ENCODE data around the gene PTPRN2.
"Not testable (repeated sequence)": the region's sequence is repeated elsewhere in the genome, so short reads cannot be mapped to it uniquely, and the experiment has no call there.

PTPRN2 gene

GRCh38 chr7:157895520-157896375 is 691.9 kb downstream of the PTPRN2 start:
- in situ Hi-C loops (cut with HindIII; ENCODE audit: low sequenced_read_pairs), result no loop called here

DNA sequence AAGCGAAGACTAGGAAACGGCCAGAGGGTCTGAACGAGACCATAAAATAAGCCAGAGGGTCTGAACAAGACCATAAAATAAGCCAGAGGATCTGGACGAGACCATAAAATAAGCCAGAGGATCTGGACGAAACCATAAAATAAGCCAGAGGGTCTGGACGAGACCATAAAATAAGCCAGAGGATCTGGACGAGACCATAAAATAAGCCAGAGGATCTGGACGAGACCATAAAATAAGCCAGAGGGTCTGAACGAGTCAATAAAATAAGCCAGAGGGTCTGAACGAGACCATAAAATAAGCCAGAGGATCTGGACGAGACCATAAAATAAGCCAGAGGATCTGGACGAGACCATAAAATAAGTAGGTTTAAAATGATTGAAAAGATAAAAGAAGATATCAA is 692.5 kb downstream of the PTPRN2 start:
- in situ Hi-C loops (cut with HindIII; ENCODE audit: low sequenced_read_pairs), result not testable (repeated sequence)

GRCh38 chr7:157893535-157894044 is 694.0 kb downstream of the PTPRN2 start:
- in situ Hi-C loops (cut with HindIII; ENCODE audit: low sequenced_read_pairs), result no loop called here

DNA sequence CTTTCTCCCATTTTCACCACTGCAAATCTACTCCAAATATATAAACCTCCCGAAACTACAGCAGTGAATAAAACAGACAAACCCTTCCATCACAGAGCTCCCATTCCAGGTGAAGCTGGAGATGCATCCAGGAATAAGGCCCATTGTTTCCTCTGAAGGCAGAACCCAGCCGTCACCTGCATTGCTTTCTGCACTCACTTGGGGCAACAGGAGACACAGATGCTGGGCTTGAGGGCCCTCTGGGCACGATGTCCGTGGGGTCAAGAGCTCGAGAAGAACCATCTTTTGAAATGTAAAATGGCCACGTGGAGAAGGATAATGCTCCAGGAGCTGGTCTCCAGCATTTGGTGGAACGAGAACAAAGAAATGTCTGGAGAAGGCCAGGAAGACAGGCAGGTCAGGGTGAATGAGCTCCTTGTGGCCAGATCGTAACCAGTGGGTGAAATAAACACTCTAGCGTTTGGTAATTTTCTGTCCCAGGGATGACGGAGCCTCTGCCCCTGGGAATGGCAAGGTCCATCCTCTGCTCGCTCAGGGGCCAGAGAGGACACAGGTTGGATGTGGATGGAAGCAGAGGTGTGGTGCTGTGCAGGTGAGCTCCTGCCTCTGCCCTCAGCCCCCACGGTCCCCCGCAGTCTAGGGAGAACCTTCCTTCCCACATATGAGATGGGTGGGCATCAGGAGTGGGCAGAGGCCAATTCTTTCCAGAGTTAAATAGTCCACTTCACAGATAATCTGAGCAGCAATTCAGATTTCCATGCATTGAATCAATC is 694.7 kb downstream of the PTPRN2 start:
- in situ Hi-C loops (cut with HindIII; ENCODE audit: low sequenced_read_pairs), result no loop called here

- in situ Hi-C loops (cut with HindIII; ENCODE audit: low sequenced_read_pairs), result no loop called here
Measured at GRCh38 chr7:157890921-157891401, 696.7 kb downstream of the PTPRN2 start.

GRCh38 chr7:157889480-157889879 is 698.1 kb downstream of the PTPRN2 start:
- in situ Hi-C loops (cut with HindIII; ENCODE audit: low sequenced_read_pairs), result no loop called here

- in situ Hi-C loops (cut with HindIII; ENCODE audit: low sequenced_read_pairs), result no loop called here
Measured at GRCh38 chr7:157888579-157888978, 699.0 kb downstream of the PTPRN2 start.

- in situ Hi-C loops (cut with HindIII; ENCODE audit: low sequenced_read_pairs), result no loop called here
Measured at GRCh38 chr7:157887400-157887799, 700.2 kb downstream of the PTPRN2 start.

DNA sequence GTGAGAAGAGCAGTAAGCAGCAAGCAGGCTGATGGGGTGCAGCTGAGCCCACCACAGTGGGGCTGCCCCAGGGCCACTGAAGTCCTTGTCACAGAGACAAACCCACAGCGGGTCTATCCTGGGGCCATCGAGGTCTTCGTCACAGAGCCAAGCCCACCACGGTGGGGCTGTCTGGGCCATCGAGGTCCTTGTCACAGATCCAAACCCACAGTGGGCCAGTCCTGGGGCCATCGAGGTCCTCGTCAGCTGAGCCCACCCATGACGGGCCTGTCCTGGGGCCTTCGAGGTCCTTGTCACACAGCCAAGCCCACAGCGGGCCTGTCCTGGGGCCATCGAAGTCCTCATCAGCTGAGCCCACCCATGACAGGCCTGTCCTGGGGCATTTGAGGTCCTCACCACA is 700.9 kb downstream of the PTPRN2 start:
- in situ Hi-C loops (cut with HindIII; ENCODE audit: low sequenced_read_pairs), result no loop called here

GRCh38 chr7:157886266-157886665 is 701.4 kb downstream of the PTPRN2 start:
- in situ Hi-C loops (cut with HindIII; ENCODE audit: low sequenced_read_pairs), result no loop called here

GRCh38 chr7:157885140-157885539 is 702.5 kb downstream of the PTPRN2 start:
- in situ Hi-C loops (cut with HindIII; ENCODE audit: low sequenced_read_pairs), result no loop called here

- in situ Hi-C loops (cut with HindIII; ENCODE audit: low sequenced_read_pairs), result no loop called here
Measured at GRCh38 chr7:157884461-157885062, 703.1 kb downstream of the PTPRN2 start.

DNA sequence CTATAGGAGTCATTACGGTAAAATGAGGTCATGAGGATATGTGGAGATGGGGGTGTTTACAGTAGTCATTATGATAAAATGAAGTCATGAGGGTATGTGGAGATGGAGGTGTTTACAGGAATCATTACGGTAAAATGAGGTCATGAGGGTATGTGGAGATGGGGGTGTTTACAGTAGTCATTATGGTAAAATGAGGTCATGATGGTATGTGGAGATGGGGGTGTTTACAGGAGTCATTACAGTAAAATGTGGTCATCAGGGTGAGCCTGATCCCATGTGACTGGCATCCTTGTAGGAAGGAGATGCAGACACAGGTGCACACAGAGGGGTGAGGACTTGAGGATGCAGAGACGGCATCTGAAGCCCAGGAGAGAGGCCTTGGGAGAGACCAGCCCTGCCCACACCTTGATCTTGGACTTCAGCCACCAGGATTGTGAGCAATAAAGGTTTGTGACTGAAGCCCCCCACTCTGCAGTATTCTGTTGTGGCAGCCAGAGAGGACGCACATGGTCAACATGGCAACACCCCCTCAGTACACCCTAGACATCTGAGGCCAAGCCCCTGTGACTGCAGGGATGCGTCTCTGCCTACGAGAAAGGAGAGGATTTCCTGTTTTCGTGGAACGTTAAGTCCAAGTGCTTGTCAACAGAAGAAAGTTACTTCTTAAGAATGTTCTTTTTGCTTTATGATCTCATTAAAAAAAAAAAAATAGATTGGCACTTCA is 706.4 kb downstream of the PTPRN2 start:
- in situ Hi-C loops (cut with HindIII; ENCODE audit: low sequenced_read_pairs), result no loop called here

DNA sequence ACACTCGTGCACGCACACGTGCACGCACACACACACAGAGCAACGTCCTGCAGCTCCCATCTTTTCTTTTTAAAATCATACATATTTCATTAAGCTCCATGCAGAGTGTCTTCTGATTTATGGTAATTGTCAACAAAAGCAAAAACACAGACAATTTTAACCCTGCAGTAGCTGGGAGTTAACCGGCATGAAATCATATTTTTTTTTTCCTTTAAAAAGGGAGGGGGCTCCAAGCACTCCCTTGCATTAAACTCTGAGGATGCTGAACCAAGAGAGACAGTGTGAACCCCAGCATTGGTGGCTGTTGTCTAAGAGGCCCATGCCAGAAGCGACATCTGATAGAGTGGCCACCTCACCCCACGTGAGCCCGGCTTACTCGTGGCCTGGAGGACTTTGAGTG is 708.2 kb downstream of the PTPRN2 start:
- in situ Hi-C loops (cut with HindIII; ENCODE audit: low sequenced_read_pairs), result no loop called here

DNA sequence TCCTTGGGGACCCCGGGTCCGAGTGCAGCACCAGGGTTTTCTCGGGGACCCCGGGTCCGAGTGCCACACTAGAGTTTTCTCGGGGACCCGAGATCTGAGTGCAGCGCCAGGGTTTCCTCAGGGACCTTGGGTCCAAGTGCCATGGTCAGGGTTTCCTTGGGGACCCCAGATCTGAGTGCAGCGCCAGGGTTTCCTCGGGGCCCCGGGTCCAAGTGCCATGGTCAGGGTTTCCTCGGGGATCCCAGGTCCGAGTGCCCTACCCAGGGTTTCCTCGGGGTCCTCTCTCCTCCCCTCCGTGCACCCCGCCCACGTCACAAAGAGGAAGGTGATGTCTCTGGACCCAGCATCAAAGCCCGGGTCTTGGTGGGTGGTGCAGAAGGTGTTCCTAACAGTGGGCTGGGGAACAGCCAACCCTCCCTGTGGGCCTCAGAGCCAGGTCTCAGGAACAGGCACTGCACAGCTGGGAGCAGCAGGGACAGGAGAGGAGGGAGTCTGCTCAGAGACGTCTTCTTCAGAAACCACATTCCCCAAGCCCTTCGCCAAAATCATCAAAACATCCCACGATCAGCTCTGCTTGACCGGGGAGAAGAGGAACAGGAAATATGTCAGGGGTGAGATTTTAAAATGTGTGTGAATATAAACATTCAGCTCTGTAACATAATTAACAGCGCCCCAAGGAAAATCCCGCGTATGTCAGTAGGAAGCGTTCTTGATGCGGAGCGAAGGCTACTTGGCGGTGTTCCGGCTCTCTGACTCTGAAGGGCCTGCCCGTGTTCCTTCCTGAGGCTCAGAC is 710.1 kb downstream of the PTPRN2 start:
- in situ Hi-C loops (cut with HindIII; ENCODE audit: low sequenced_read_pairs), result no loop called here

DNA sequence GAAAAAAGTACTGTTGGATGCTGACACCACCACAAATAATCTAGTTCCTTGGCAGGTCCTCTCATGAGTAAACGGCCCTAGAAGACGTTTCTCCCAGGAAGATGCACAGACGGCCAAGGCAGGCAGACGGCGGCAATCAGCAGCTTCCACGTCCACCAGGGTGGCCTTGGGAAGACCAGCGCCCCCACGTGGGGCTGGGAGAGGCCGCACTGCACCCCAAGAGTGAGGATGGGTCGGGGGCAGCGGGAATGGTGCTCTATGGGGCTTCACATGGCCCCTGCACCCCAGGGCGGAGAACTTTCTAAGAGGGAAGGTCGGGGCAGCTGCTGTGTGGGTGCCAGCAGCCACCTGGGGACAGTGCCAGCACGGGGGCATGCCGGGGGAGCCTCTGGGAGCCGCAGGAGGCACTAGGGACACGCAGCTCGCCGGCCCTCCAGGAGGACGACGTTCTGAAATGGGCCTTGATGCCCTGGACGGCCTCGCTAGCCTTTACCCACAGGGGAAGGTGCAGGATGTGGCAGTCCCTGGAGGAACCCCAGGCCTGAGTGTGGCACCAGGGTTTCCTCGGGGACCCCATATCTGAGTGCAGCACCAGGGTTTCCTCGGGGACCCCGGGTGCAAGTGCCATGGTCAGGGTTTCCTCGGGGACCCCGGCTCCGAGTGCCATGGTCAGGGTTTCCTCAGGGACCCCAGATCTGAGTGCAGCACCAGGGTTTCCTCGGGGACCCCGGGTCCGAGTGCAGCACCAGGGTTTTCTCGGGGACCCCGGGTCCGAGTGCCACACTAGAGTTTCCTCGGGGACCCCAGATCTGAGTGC is 710.9 kb downstream of the PTPRN2 start:
- in situ Hi-C loops (cut with HindIII; ENCODE audit: low sequenced_read_pairs), result no loop called here

DNA sequence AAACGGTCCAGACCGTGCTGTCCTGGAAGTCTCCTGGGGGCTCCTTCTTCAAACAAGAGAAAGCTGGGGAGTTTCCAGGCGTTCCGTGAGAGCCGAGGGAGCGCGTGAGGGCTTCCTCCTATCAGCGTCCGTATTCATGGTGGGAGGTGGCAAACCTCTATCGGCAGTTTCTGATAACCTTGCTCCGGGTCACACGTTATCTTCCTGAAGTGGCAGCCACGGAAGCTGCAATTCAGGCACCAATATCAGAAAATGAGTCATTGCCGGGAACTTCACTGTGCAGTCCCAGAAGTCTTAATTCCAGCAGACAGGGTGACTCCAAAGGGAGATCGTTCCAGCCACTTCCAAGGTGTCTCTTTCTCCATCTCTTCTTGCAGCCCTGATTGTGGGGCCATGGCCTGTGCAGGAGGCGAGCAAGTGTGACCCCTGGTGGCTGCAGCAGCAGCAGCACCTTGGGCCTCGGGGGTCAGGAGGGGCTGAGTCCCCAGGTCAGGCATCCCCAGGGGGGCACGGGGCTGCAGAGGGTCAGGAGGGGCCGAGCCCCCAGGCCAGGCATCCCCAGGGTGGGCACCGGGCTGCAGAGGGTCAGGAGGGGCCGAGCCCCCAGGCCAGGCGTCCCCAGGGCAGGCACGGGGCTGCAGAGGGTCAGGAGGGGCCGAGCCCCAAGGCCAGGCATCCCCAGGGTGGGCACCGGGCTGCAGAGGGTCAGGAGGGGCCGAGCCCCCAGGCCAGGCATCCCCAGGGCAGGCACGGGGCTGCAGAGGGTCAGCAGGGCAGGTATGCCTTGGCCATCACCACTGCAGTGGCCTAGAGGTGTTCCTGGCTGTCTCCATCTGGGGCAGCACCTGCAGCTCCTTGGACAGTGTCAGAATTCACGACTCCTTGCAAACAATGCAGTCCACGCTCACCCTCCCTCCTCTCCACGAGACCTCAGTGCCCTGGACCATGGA is 712.1 kb downstream of the PTPRN2 start:
- in situ Hi-C loops (cut with HindIII; ENCODE audit: low sequenced_read_pairs), result no loop called here

GRCh38 chr7:157874870-157875229 is 712.8 kb downstream of the PTPRN2 start:
- in situ Hi-C loops (cut with HindIII; ENCODE audit: low sequenced_read_pairs), result loop anchor here (5.0 kb wide), 1 partner anchor 93 kb away; no protein-coding TSS in a partner anchor
